ENCODE data around the gene PUS7.

DNA sequence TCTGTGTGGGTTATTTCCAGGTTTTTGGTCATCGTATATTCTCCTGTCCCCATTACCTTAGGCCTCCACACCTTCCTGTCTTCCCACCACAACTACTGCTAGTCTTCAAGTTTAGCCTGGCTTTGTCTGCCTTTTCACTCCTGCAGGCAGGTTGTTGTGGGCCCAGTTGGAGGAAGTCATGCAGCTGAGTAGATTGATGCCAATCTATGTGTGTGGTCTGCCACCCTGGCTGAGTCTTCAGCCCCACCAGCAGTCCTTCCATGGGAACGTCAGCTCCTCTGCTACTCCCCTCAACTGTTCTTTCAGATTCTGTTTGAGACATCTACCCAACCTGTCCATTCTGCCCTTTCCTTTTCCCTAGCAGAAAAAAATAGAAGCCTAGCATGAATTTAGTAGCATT, 16.3 kb upstream of the PUS7 start:
- TF ChIP-seq, protein P1, sequence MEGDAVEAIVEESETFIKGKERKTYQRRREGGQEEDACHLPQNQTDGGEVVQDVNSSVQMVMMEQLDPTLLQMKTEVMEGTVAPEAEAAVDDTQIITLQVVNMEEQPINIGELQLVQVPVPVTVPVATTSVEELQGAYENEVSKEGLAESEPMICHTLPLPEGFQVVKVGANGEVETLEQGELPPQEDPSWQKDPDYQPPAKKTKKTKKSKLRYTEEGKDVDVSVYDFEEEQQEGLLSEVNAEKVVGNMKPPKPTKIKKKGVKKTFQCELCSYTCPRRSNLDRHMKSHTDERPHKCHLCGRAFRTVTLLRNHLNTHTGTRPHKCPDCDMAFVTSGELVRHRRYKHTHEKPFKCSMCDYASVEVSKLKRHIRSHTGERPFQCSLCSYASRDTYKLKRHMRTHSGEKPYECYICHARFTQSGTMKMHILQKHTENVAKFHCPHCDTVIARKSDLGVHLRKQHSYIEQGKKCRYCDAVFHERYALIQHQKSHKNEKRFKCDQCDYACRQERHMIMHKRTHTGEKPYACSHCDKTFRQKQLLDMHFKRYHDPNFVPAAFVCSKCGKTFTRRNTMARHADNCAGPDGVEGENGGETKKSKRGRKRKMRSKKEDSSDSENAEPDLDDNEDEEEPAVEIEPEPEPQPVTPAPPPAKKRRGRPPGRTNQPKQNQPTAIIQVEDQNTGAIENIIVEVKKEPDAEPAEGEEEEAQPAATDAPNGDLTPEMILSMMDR (IDR thresholded peaks at IDR 0.05): no peak
- TF ChIP-seq EP300 (IDR thresholded peaks at IDR 0.05): no peak

Measured in upper lobe of left lung (tissue), 4 donors.